Adrenal gland (tissue), 12 donors: Measurements from ENCODE around the gene TNRC18. TPM values are rescaled to one million over a fixed set of nuclear protein-coding genes. Genes with fewer than 3 reads are reported as not detected.

Experiments
- DNase-seq, 7 donors: peaks; one replicate each; pipeline ENCODE4 v3.0.0-alpha.2; 2019 to 2020
- H3K27ac ChIP-seq, 5 donors: fragments of 200-600 bp; sonication (generic) in 4 of 5; 1 replicate in 3 of 5; 2 replicates in 2 of 5; pipeline versions ENCODE4 v1.5.1 to v1.8.0; 2016 to 2020; ENCODE audit warnings: mild to moderate bottlenecking in 1 of 5
- H3K27me3 ChIP-seq: fragments of 200-600 bp; 2 replicates; pipeline ENCODE4 v1.8.0; 2021
- H3K36me3 ChIP-seq, 2 donors: fragments of 200-600 bp; replicated peaks in 1 of 2; 1 replicate in 1 of 2; 2 replicates in 1 of 2; pipeline versions ENCODE4 v1.5.1 to v1.8.0; 2018 to 2022
- H3K4me1 ChIP-seq, 2 donors: fragments of 200-600 bp; replicated peaks in 1 of 2; 1 replicate in 1 of 2; 2 replicates in 1 of 2; pipeline versions ENCODE4 v1.5.1 to v1.8.0; 2018 to 2021
- H3K4me3 ChIP-seq, 4 donors: fragments of 200-600 bp; sonication (generic) in 3 of 4; one replicate each; pipeline ENCODE4 v1.5.1; 2016 to 2018
- H3K9me3 ChIP-seq, 3 donors: fragments of 200-600 bp; sonication (generic) in 1 of 3; replicated peaks in 1 of 3; 1 replicate in 2 of 3; 2 replicates in 1 of 3; pipeline versions ENCODE4 v1.5.1 to v1.8.0; 2016 to 2021
- CTCF ChIP-seq, 6 experiments: fragments of 450-650 bp in 4 of 6; fragments of 200-600 bp in 2 of 6; sonication (generic) in 1 of 6; IDR thresholded peaks; 1 replicate in 5 of 6; 2 replicates in 1 of 6; pipeline versions ENCODE4 v1.5.1 to v1.8.0; 2016 to 2021; ENCODE audit warnings: antibody characterized with exemption in 6 of 6, mild to moderate bottlenecking in 2 of 6, moderate library complexity in 1 of 6
- POLR2A ChIP-seq, 2 donors: fragments of 450-650 bp; IDR thresholded peaks; one replicate each; pipeline ENCODE4 v1.6.1; 2017; ENCODE audit warnings: antibody characterized with exemption in 2 of 2, mild to moderate bottlenecking in 2 of 2, moderate library complexity in 1 of 2
- WGBS, 4 donors: extraction: QIAGEN DNeasy Blood & Tissue Kit in 2 of 4; methylation state at CpG; one replicate each; pipeline versions ENCODE4 v1.1.5 to v1.1.7; 2013 to 2017; 5-methylcytosine and 5-hydroxymethylcytosine counted together
- intact Hi-C, 2 donors: fragments of 100-400 bp; cut with DNase I; formaldehyde crosslinking; loops; one replicate each; pipeline versions ENCODE4 v1.14.1 to v1.15.0; 2022 to 2023
- polyA plus RNA-seq, 3 donors: library from polyadenylated mRNA; stranded (reverse); fragments of 200-250 nt in 2 of 3; fragments of 350-450 nt in 1 of 3; fragmentation: Illumina TruSeq in 1 of 3; extraction: RNeasy Lipid Tissue Mini Kit (QIAGEN cat#74804) in 1 of 3; gene quantifications; one replicate each; pipeline ENCODE4 v1.2.3, GENCODE V29; 2013 to 2014
- total RNA-seq, 9 donors: library from RNA; depleted of rRNA in 4 of 9; stranded (reverse); fragments of >200 nt in 4 of 9; fragments of 120-200 nt in 1 of 9; fragmentation: NEBNext Ultra II Directional in 1 of 9; extraction: Animal tissue kit (Norgen Biotek cat#: 25700) in 1 of 9; gene quantifications; one replicate each; pipeline versions ENCODE4 v1.1.0 to v1.2.4, GENCODE V29; 2013 to 2023
- donor health status: healthy with polysubstance abuse.
- donor health status: Bipolar disorder and iron deficiency.
- donor health status: DM: yes; HTN: yes; CAD: no.
- donor health status: DM: no; HTN: no; CAD: no.
- donor health status: DM: no; HTN: no; CAD: no.
- donor health status: DM: yes; HTN: yes; CAD: no.

The TNRC18 gene
- total and polyA plus RNA-seq, 12 donors = 8.9 to 120 (median 55.4) TPM

GRCh38 chr7:5393328-5393727 lies 30.3 kb downstream of the TNRC18 start:
- Histone ChIP-seq H3K36me3 (peaks cover 0 to 50% of the 10 kb centered on the region in 2 donors), H3K27ac (no peak overlapping the region), H3K4me1 (peaks cover 0 to 9% of the 10 kb centered on the region in 2 donors), H3K4me3 (no peak overlapping the region), H3K27me3 (no peaks in the 10 kb centered on the region), H3K9me3 (no peaks in the 10 kb centered on the region)
- no peak for DNase-seq
- TF ChIP-seq CTCF (IDR thresholded peaks at IDR 0.05) = no peak
- no peak for TF ChIP-seq POLR2A (IDR thresholded peaks at IDR 0.05)
- intact Hi-C loops = no loop called here
- WGBS, 4 donors = 74 to 84% (median 80%) methylated on average over 6 to 9 of the region's 9 CpGs

GRCh38 chr7:5390918-5391317 lies 32.7 kb downstream of the TNRC18 start:
- no peak for DNase-seq
- 82 to 94% (median 90%) methylated on average over 7 of the region's 7 CpGs for WGBS, 4 donors
- H3K27me3 ChIP-seq = no peaks in the 10 kb centered on the region
- peaks cover 0 to 73% of the 10 kb centered on the region in 2 donors for H3K36me3 ChIP-seq
- H3K4me3 ChIP-seq = no peak overlapping the region
- H3K27ac ChIP-seq = peak overlapping the region in 1 of 5 donors; percentile 1
- intact Hi-C loops = no loop called here
- H3K9me3 ChIP-seq = no peaks in the 10 kb centered on the region
- TF ChIP-seq CTCF (IDR thresholded peaks at IDR 0.05) (no peak), POLR2A (IDR thresholded peaks at IDR 0.05) (no peak)
- H3K4me1 ChIP-seq = peaks cover 0 to 3% of the 10 kb centered on the region in 2 donors

GRCh38 chr7:5388905-5389433 lies 34.7 kb downstream of the TNRC18 start:
- TF ChIP-seq CTCF (IDR thresholded peaks at IDR 0.05) = no peak
- TF ChIP-seq POLR2A (IDR thresholded peaks at IDR 0.05) = no peak
- no peak for DNase-seq
- no peak overlapping the region for H3K4me3 ChIP-seq
- no peaks in the 10 kb centered on the region for H3K27me3 ChIP-seq
- H3K36me3 ChIP-seq = peaks cover 0 to 69% of the 10 kb centered on the region in 2 donors
- H3K27ac ChIP-seq = no peak overlapping the region
- H3K4me1 ChIP-seq = peaks cover 8 to 9% of the 10 kb centered on the region in 2 donors
- H3K9me3 ChIP-seq = no peaks in the 10 kb centered on the region
- WGBS, 4 donors = 71 to 93% (median 83%) methylated on average over 14 to 64 of the region's 64 CpGs
- intact Hi-C loops = no loop called here

- no peak overlapping the region for H3K27ac ChIP-seq
- peaks cover 0 to 63% of the 10 kb centered on the region in 2 donors for H3K36me3 ChIP-seq
- H3K27me3 ChIP-seq = no peaks in the 10 kb centered on the region
- H3K4me3 ChIP-seq = no peak overlapping the region
- intact Hi-C loops = no loop called here
- peaks cover 14 to 15% of the 10 kb centered on the region in 2 donors for H3K4me1 ChIP-seq
- 90% methylated on average over 20 to 81 of the region's 81 CpGs; no CpG with 5 or more reads in 1 of the 4 donors for WGBS, 4 donors
- no peak for DNase-seq
- no peaks in the 10 kb centered on the region for H3K9me3 ChIP-seq
- TF ChIP-seq CTCF (IDR thresholded peaks at IDR 0.05) (no peak), POLR2A (IDR thresholded peaks at IDR 0.05) (no peak)
Measured at GRCh38 chr7:5388273-5388901, 35.2 kb downstream of the TNRC18 start.
